ENCODE results near the gene NT5C3B.

NT5C3B gene

DNA sequence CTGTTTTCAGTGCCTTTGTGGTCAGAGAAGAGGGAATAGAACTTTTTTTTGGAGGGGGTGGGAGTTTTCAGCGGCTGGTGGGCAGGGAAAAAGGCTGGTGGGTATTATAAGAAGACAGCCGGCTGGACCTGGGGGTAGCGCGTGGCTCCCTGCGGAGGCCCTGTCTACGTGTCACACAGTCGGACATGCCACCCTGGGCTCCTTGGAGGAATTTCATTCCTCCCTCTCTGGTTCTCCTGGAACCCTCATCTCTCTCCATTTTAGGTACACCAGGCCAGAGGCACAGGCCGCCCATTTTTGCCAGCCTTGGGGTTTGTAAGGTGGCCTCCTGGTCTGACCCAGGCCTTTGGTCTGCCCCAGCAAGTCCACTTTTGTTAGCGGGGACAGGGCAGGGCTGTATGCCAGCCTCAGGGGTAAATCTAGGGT lies 22.3 kb downstream of the NT5C3B start:
- H3K18ac ChIP-seq (ENCODE audit: low read depth in 1 of 2, low read length in 2 of 2) = peak overlapping the region; percentile 12 to 87

DNA sequence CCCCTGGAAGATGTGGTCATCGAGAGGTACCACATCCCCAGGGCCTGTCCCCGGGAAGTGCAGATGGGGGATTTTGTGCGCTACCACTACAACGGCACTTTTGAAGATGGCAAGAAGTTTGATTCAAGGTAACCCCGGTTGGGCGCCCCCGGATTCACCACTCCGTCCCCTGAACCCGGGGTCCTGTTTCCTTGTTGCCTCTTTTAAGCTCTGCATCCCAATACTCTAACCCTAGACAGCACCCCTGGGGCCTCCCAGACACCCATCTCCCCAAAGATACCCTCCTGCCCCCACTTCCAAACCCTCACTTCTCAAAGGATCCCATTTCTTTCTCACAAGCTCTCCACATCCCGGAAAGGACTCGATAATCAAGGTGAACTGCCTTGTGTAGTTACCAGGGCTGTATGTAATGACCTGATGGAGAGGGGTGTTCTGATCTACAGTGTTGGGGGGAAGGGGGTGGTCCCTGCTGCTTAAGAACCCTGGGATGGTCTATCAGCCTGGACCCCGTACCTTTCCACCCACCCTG lies 22.8 kb downstream of the NT5C3B start:
- H3K4me3 ChIP-seq (ENCODE audit: insufficient read depth in 1 of 2, low read depth in 1 of 2, low read length in 2 of 2) = peak overlapping the region; percentile 84 to 97
- 1% methylated on average over 11 of the region's 12 CpGs for WGBS

More for the DNA sequence above, 22.3 kb downstream of the NT5C3B start:
- Histone ChIP-seq H3K27ac (ENCODE audit: low read length, poor library complexity, severe bottlenecking) (peak overlapping the region; percentile 94), H3K14ac (ENCODE audit: low read length in 2 of 2) (peak overlapping the region; percentile 0 to 61), H2BK12ac (ENCODE audit: low read length in 2 of 2) (peak overlapping the region; percentile 75 to 80), H3K4me2 (ENCODE audit: low read length, poor library complexity, severe bottlenecking) (peak overlapping the region; percentile 84), H3K4ac (ENCODE audit: low read depth in 1 of 2, low read length in 2 of 2) (peak overlapping the region; percentile 57 to 92), H2BK120ac (ENCODE audit: low read depth, low read length) (no peak overlapping the region), H2AK5ac (ENCODE audit: low read length, severe bottlenecking) (peak overlapping the region; percentile 97), H2BK5ac (ENCODE audit: low read depth, low read length, poor library complexity, severe bottlenecking) (peak overlapping the region; percentile 69), H2BK15ac (ENCODE audit: low read depth, poor library complexity, severe bottlenecking) (peak overlapping the region; percentile 84), H3K27me3 (ENCODE audit: control insufficient read depth in 1 of 2, insufficient read depth in 1 of 2, low read length in 2 of 2) (no peaks in the 10 kb centered on the region), H3K9me3 (ENCODE audit: control insufficient read depth, low read length) (no peaks in the 10 kb centered on the region), H4K8ac (ENCODE audit: low read length) (no peak overlapping the region), H3K79me1 (replicated peaks; ENCODE audit: low read length, poor library complexity, severe bottlenecking) (peaks cover 26% of the 10 kb centered on the region), H2AFZ (ENCODE audit: low read depth, low read length) (no peak overlapping the region), H3K4me3 (ENCODE audit: insufficient read depth in 1 of 2, low read depth in 1 of 2, low read length in 2 of 2) (peak overlapping the region; percentile 84 to 97), H3K9ac (ENCODE audit: low read length) (peak overlapping the region; percentile 95), H3K36me3 (ENCODE audit: control insufficient read depth in 1 of 2, insufficient read depth in 2 of 2, low read depth in 1 of 2, low read length in 2 of 2) (peaks cover 28 to 31% of the 10 kb centered on the region in 2 experiments), H4K91ac (ENCODE audit: low read length) (peak overlapping the region; percentile 1), H3K23ac (ENCODE audit: low read length in 2 of 2) (peak overlapping the region in 1 of 2 experiments; percentile 91), H3K4me1 (ENCODE audit: control insufficient read depth, insufficient read depth, low read depth, low read length) (peaks cover 48% of the 10 kb centered on the region)
- 14% methylated on average over 9 of the region's 9 CpGs for WGBS
- peak; percentile 27 for DNase-seq

DNA sequence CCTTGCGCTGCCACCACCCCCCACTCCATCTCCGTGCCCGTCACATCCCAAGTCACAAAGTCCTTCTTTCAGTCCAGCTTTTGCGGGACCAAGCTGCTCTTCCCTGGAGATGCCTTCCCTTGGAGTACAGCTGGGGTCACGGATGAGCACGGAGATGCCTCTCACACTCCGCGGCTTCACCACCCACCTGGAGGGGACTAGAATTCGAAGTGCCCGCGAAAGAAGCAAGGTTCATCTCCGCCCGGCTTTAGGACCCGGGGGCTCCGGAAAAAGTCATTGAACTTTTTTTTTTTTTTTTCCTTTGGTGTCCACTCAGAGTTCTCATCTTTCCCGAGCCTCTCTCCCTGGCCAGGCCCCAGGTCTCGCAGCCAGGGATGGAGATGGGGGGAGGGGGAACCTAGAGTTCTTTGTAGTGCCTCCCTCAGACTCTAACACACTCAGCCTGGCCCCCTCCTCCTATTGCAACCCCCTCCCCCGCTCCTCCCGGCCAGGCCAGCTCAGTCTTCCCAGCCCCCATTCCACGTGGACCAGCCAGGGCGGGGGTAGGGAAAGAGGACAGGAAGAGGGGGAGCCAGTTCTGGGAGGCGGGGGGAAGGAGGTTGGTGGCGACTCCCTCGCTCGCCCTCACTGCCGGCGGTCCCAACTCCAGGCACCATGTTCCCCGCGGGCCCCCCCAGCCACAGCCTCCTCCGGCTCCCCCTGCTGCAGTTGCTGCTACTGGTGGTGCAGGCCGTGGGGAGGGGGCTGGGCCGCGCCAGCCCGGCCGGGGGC lies 23.5 kb downstream of the NT5C3B start, which contains the start of gene FKBP10:
Gene FKBP10, plus strand, starts transcription at position 624 of the 771 bp plus-strand sequence. Its CDS starts 31 bp downstream, at position 655.
- WGBS = under 1% methylated on average over 23 of the region's 35 CpGs
- Histone ChIP-seq H4K8ac (ENCODE audit: low read length) (peak within 1 kb of the TSS; percentile 75), H3K27ac (ENCODE audit: low read length, poor library complexity, severe bottlenecking) (peak within 1 kb of the TSS; percentile 94), H3K4ac (ENCODE audit: low read depth in 1 of 2, low read length in 2 of 2) (peak within 1 kb of the TSS; percentile 80 to 92), H2AFZ (ENCODE audit: low read depth, low read length) (peak within 1 kb of the TSS; percentile 47), H2BK120ac (ENCODE audit: low read depth, low read length) (peak within 1 kb of the TSS; percentile 89), H3K9ac (ENCODE audit: low read length) (peak within 1 kb of the TSS; percentile 95), H2BK15ac (ENCODE audit: low read depth, poor library complexity, severe bottlenecking) (peak within 1 kb of the TSS; percentile 84), H3K36me3 (ENCODE audit: control insufficient read depth in 1 of 2, insufficient read depth in 2 of 2, low read depth in 1 of 2, low read length in 2 of 2) (peaks cover 30 to 32% of the 10 kb centered on the region in 2 experiments), H3K23ac (ENCODE audit: low read length in 2 of 2) (peak within 1 kb of the TSS in 1 of 2 experiments; percentile 91), H3K14ac (ENCODE audit: low read length in 2 of 2) (peak within 1 kb of the TSS; percentile 0 to 94), H3K9me3 (ENCODE audit: control insufficient read depth, low read length) (no peaks in the 10 kb centered on the region), H4K91ac (ENCODE audit: low read length) (peak within 1 kb of the TSS; percentile 92), H2BK12ac (ENCODE audit: low read length in 2 of 2) (peak within 1 kb of the TSS; percentile 75 to 91), H3K4me1 (ENCODE audit: control insufficient read depth, insufficient read depth, low read depth, low read length) (peaks cover 46% of the 10 kb centered on the region), H3K79me1 (replicated peaks; ENCODE audit: low read length, poor library complexity, severe bottlenecking) (peaks cover 25% of the 10 kb centered on the region), H3K4me3 (ENCODE audit: insufficient read depth in 1 of 2, low read depth in 1 of 2, low read length in 2 of 2) (peak within 1 kb of the TSS; percentile 87 to 97), H3K4me2 (ENCODE audit: low read length, poor library complexity, severe bottlenecking) (peak within 1 kb of the TSS; percentile 84), H2BK5ac (ENCODE audit: low read depth, low read length, poor library complexity, severe bottlenecking) (peak within 1 kb of the TSS; percentile 90), H3K18ac (ENCODE audit: low read depth in 1 of 2, low read length in 2 of 2) (peak within 1 kb of the TSS; percentile 91 to 92), H3K27me3 (ENCODE audit: control insufficient read depth in 1 of 2, insufficient read depth in 1 of 2, low read length in 2 of 2) (no peaks in the 10 kb centered on the region), H2AK5ac (ENCODE audit: low read length, severe bottlenecking) (peak within 1 kb of the TSS; percentile 97)
- peak; percentile 95 for DNase-seq

More for the DNA sequence above, 22.8 kb downstream of the NT5C3B start:
- Histone ChIP-seq H3K9ac (ENCODE audit: low read length) (peak overlapping the region; percentile 95), H3K23ac (ENCODE audit: low read length in 2 of 2) (peak overlapping the region in 1 of 2 experiments; percentile 61), H3K27ac (ENCODE audit: low read length, poor library complexity, severe bottlenecking) (peak overlapping the region; percentile 94), H2BK12ac (ENCODE audit: low read length in 2 of 2) (peak overlapping the region; percentile 52 to 75), H3K9me3 (ENCODE audit: control insufficient read depth, low read length) (no peaks in the 10 kb centered on the region), H3K79me1 (replicated peaks; ENCODE audit: low read length, poor library complexity, severe bottlenecking) (peaks cover 26% of the 10 kb centered on the region), H2AK5ac (ENCODE audit: low read length, severe bottlenecking) (peak overlapping the region; percentile 97), H3K4me2 (ENCODE audit: low read length, poor library complexity, severe bottlenecking) (peak overlapping the region; percentile 84), H2BK120ac (ENCODE audit: low read depth, low read length) (peak overlapping the region; percentile 83), H2BK15ac (ENCODE audit: low read depth, poor library complexity, severe bottlenecking) (peak overlapping the region; percentile 80), H2AFZ (ENCODE audit: low read depth, low read length) (peak overlapping the region; percentile 47), H3K4ac (ENCODE audit: low read depth in 1 of 2, low read length in 2 of 2) (peak overlapping the region; percentile 80 to 92), H3K14ac (ENCODE audit: low read length in 2 of 2) (peak overlapping the region; percentile 0 to 94), H4K8ac (ENCODE audit: low read length) (peak overlapping the region; percentile 75), H3K27me3 (ENCODE audit: control insufficient read depth in 1 of 2, insufficient read depth in 1 of 2, low read length in 2 of 2) (no peaks in the 10 kb centered on the region), H3K4me1 (ENCODE audit: control insufficient read depth, insufficient read depth, low read depth, low read length) (peaks cover 48% of the 10 kb centered on the region), H3K18ac (ENCODE audit: low read depth in 1 of 2, low read length in 2 of 2) (peak overlapping the region; percentile 87 to 91), H2BK5ac (ENCODE audit: low read depth, low read length, poor library complexity, severe bottlenecking) (peak overlapping the region; percentile 61), H4K91ac (ENCODE audit: low read length) (peak overlapping the region; percentile 92), H3K36me3 (ENCODE audit: control insufficient read depth in 1 of 2, insufficient read depth in 2 of 2, low read depth in 1 of 2, low read length in 2 of 2) (peaks cover 30 to 33% of the 10 kb centered on the region in 2 experiments)
- no peak for DNase-seq

Measured in mesenchymal stem cell (in vitro differentiated cells and primary cell).